GM12878 (cell line): ENCODE results near the gene SLC22A7. TPM values are rescaled to one million over a fixed set of nuclear protein-coding genes. Genes with fewer than 3 reads are reported as not detected.

Experiments used
- ATAC-seq: fragments of 200-7000 bp; cut with Tn5 transposase; 3 replicates; pipeline ENCODE4 v1.9.1; 2020; ENCODE audit warnings: mild to moderate bottlenecking, moderate library complexity
- BruUV-seq: library from RNA; stranded (reverse); fragments of 400-500 nt; replicated peaks from 2 replicates; lab custom pipeline; 2021; lab: Mats Ljungman, UMichigan
- CTCF ChIA-PET: fragments of 300-600 bp; sonication (Branson Sonifier 250); formaldehyde crosslinking; extraction: SDS; loops from one replicate; lab custom pipeline; 2021; ENCODE audit warnings: inconsistent platforms; lab: Yijun Ruan, JAX
- POLR2A ChIA-PET: fragments of 350-600 bp; formaldehyde crosslinking; extraction: SDS; loops from one replicate; lab custom pipeline; 2021; ENCODE audit warnings: inconsistent platforms; lab: Charles Lee
- RAD21 ChIA-PET: fragments of 300-600 bp; sonication (Branson Sonifier 250); formaldehyde crosslinking; loops from one replicate; lab custom pipeline; 2023; ENCODE audit warnings: antibody characterized with exemption; ENCODE audit not compliant: unreplicated experiment; lab: Charles Lee
- SMC1A ChIA-PET: fragments of 300-600 bp; sonication (Branson Sonifier 250); formaldehyde crosslinking; loops from one replicate; lab custom pipeline; 2023; ENCODE audit not compliant: unreplicated experiment, uncharacterized antibody; lab: Charles Lee
- DNase-seq: peaks from one replicate; pipeline ENCODE4 v3.0.0-alpha.2; 2011; ENCODE audit warnings: low read depth, low spot score
- FAIRE-seq: peaks from 3 replicates; lab custom pipeline; 2011; peaks lifted over from hg19 to GRCh38; lab: Jason Lieb, UNC
- H2AFZ ChIP-seq: 2 replicates; pipeline ENCODE4 v1.6.0; 2011; ENCODE audit warnings: low read depth, low read length, control low read depth; ENCODE audit not compliant: control insufficient read depth
- H3K27ac ChIP-seq: 2 replicates; pipeline ENCODE4 v1.5.1; 2011; ENCODE audit warnings: control low read depth; ENCODE audit not compliant: control insufficient read depth, insufficient read depth
- H3K27me3 ChIP-seq, 2 experiments: replicated peaks in 1 of 2; 2 replicates each; pipeline versions ENCODE4 v1.6.0 to v1.6.1; 2011; ENCODE audit warnings: low read length in 1 of 2; ENCODE audit not compliant: control insufficient read depth in 2 of 2, insufficient read depth in 2 of 2
- H3K36me3 ChIP-seq, 2 experiments: 2 replicates each; pipeline ENCODE4 v1.5.1; 2011; ENCODE audit warnings: low read length in 1 of 2; ENCODE audit not compliant: control insufficient read depth in 2 of 2, insufficient read depth in 2 of 2
- H3K4me1 ChIP-seq: 2 replicates; pipeline ENCODE4 v1.6.1; 2011; ENCODE audit warnings: mild to moderate bottlenecking, low read length, moderate library complexity, mixed read lengths; ENCODE audit not compliant: control insufficient read depth, insufficient read depth
- H3K4me2 ChIP-seq: 2 replicates; pipeline ENCODE4 v1.6.0; 2011; ENCODE audit warnings: control low read depth; ENCODE audit not compliant: control insufficient read depth, insufficient read depth
- H3K4me3 ChIP-seq: fragments of 200-600 bp; sonication (generic); 2 replicates; pipeline ENCODE4 v1.5.1; 2016
- H3K79me2 ChIP-seq: 2 replicates; pipeline ENCODE4 v1.6.0; 2011; ENCODE audit warnings: low read length; ENCODE audit not compliant: control insufficient read depth, insufficient read depth
- H3K9ac ChIP-seq: 2 replicates; pipeline ENCODE4 v1.8.0; 2011; ENCODE audit warnings: low read length, control low read depth, mixed read lengths; ENCODE audit not compliant: control insufficient read depth, insufficient read depth
- H3K9me3 ChIP-seq: replicated peaks from 3 replicates; pipeline ENCODE4 v1.5.1; 2011; ENCODE audit warnings: mild to moderate bottlenecking, low read length; ENCODE audit not compliant: control insufficient read depth, insufficient read depth
- H4K20me1 ChIP-seq: 2 replicates; pipeline ENCODE4 v1.6.0; 2011; ENCODE audit not compliant: control insufficient read depth, insufficient read depth
- BCLAF1 ChIP-seq: fragments of 450-650 bp; IDR thresholded peaks from 2 replicates; pipeline ENCODE4 v1.6.1; 2017; ENCODE audit warnings: antibody characterized with exemption, mild to moderate bottlenecking, moderate library complexity
- CBFB ChIP-seq: IDR thresholded peaks from 2 replicates; pipeline ENCODE4 v1.6.1; 2016; ENCODE audit warnings: antibody characterized with exemption, low read depth
- CBX3 ChIP-seq: fragments of 200-600 bp; sonication (generic); IDR thresholded peaks from 2 replicates; pipeline ENCODE4 v1.6.1; 2016; ENCODE audit warnings: low read depth, borderline replicate concordance
- CHD2 ChIP-seq: IDR thresholded peaks from 2 replicates; pipeline ENCODE4 v1.6.1; 2011; ENCODE audit warnings: low read depth, low read length, improper control_type of control experiment, borderline replicate concordance
- CREM ChIP-seq: IDR thresholded peaks from 2 replicates; pipeline ENCODE4 v1.6.1; 2014; ENCODE audit warnings: antibody characterized with exemption, low read depth
- HCFC1 ChIP-seq: fragments of 150-350 bp; IDR thresholded peaks from 2 replicates; pipeline ENCODE4 v1.6.1; 2014; ENCODE audit warnings: low read length
- IKZF1 ChIP-seq: fragments of 450-650 bp; conservative IDR thresholded peaks from 2 replicates; pipeline ENCODE4 v1.6.1; 2017; ENCODE audit warnings: antibody characterized with exemption, mild to moderate bottlenecking
- IKZF2 ChIP-seq, 2 experiments: fragments of 450-650 bp; IDR thresholded peaks; 2 replicates each; pipeline ENCODE4 v1.6.1; 2017; ENCODE audit warnings: mild to moderate bottlenecking in 2 of 2, moderate library complexity in 2 of 2
- MYB ChIP-seq: fragments of 150-350 bp; IDR thresholded peaks from 2 replicates; pipeline ENCODE4 v1.6.1; 2014; ENCODE audit warnings: mild to moderate bottlenecking, low read depth, low read length, borderline replicate concordance
- NR2F1 ChIP-seq: fragments of 450-650 bp; conservative IDR thresholded peaks from 2 replicates; pipeline ENCODE4 v1.6.1; 2017; ENCODE audit warnings: mild to moderate bottlenecking
- SP1 ChIP-seq: IDR thresholded peaks from one replicate; pipeline ENCODE4 v1.6.1; 2011; ENCODE audit warnings: low read depth, low read length
- TCF7 ChIP-seq: IDR thresholded peaks from 2 replicates; pipeline ENCODE4 v1.6.1; 2014; ENCODE audit warnings: antibody characterized with exemption, borderline replicate concordance
- YY1 ChIP-seq: IDR thresholded peaks from 2 replicates; pipeline ENCODE4 v1.6.1; 2011; ENCODE audit warnings: low read depth, mild to moderate bottlenecking, low read length
- ZBED1 ChIP-seq: IDR thresholded peaks from 2 replicates; pipeline ENCODE4 v1.6.1; 2016; ENCODE audit warnings: borderline replicate concordance
- ZNF207 ChIP-seq: fragments of 450-650 bp; IDR thresholded peaks from 2 replicates; pipeline ENCODE4 v1.6.1; 2014; ENCODE audit warnings: antibody characterized with exemption, mild to moderate bottlenecking, borderline replicate concordance
- ZNF592 ChIP-seq: fragments of 450-650 bp; IDR thresholded peaks from 2 replicates; pipeline ENCODE4 v1.6.1; 2017; ENCODE audit warnings: mild to moderate bottlenecking, moderate library complexity
- WGBS: methylation state at CpG from one replicate; pipeline ENCODE4 v1.1.6; 2016; ENCODE audit warnings: low lambda C conversion rate; ENCODE audit not compliant: insufficient replicate concordance, insufficient coverage; ENCODE audit errors: missing lambda C conversion rate; 5-methylcytosine and 5-hydroxymethylcytosine counted together
- in situ Hi-C: fragments of 300-500 bp; cut with MboI; formaldehyde crosslinking; loops from 9 replicates; pipeline ENCODE4 v1.14.3; 2018; ENCODE audit warnings: mixed read lengths
- intact Hi-C: fragments of 100-400 bp; cut with micrococcal nuclease; formaldehyde crosslinking; loops from one replicate; pipeline ENCODE4 v1.14.2; 2022; ENCODE audit not compliant: unreplicated experiment
- polyA plus RNA-seq, 11 experiments: library from polyadenylated mRNA; depleted of rRNA in 4 of 11; unstranded in 6 of 11; stranded (reverse) in 5 of 11; fragments of >200 nt; fragmentation: Nextera tagmentation in 4 of 11; fragmentation: Illumina TruSeq in 1 of 11; extraction: Ambion mirVana in 4 of 11; extraction: Trizol in 1 of 11; gene quantifications; 1 replicate in 1 of 11; 2 replicates in 10 of 11; pipeline versions ENCODE4 v1.2.1 to v1.2.3, GENCODE V29; 2011 to 2016; ENCODE audit warnings: inconsistent platforms in 2 of 11, missing spikeins in 2 of 11, low read depth in 1 of 11
- total RNA-seq, 4 experiments: library from RNA; depleted of rRNA in 3 of 4; stranded (reverse); fragments of >200 nt in 3 of 4; fragmentation: Illumina TruSeq in 1 of 4; extraction: Trizol in 1 of 4; gene quantifications; 2 replicates each; pipeline versions ENCODE4 v1.2.1 to v1.2.3, GENCODE V29; 2013 to 2021
- TF ChIP-seq, protein P1 (sequence below): fragments of 450-650 bp; IDR thresholded peaks from 2 replicates; pipeline ENCODE4 v1.6.1; 2016; ENCODE audit warnings: mild to moderate bottlenecking
- TF ChIP-seq, protein P2 (sequence below): IDR thresholded peaks from 2 replicates; pipeline ENCODE4 v1.6.1; 2012; ENCODE audit warnings: low read depth, low read length, improper control_type of control experiment

The SLC22A7 gene
- total and polyA plus RNA-seq, 10 of the 15 experiments (the other 5 are each of a cell fraction or from before 2014, with no cell fraction given), result 0.08 to 0.31 TPM; not detected in 8

GRCh38 chr6:43283905-43284304 lies 14.2 kb upstream of the SLC22A7 start:
- 65% methylated on average over 18 of the region's 27 CpGs for WGBS
- no TSS peak for BruUV-seq
- no peaks in the 10 kb centered on the region for H3K4me1 ChIP-seq
- FAIRE-seq (no peak), ATAC-seq (no peak), DNase-seq (no peak)
- H3K36me3 ChIP-seq, result no peaks in the 10 kb centered on the region
- intact Hi-C loops (no loop called here), in situ Hi-C loops (no loop called here)
- H3K4me2 ChIP-seq, result no peak overlapping the region
- no peak overlapping the region for H3K4me3 ChIP-seq
- CTCF ChIA-PET, result no interaction called here
- H3K27ac ChIP-seq, result no peak overlapping the region
- POLR2A ChIA-PET, result no interaction called here
- RAD21 ChIA-PET, result no interaction called here
- H3K27me3 ChIP-seq, result peaks cover 0 to 2% of the 10 kb centered on the region in 2 experiments; a peak in 3 of 4 replicates
- H3K9me3 ChIP-seq, result no peaks in the 10 kb centered on the region
- no peaks in the 10 kb centered on the region for H4K20me1 ChIP-seq
- H2AFZ ChIP-seq, result no peak overlapping the region
- SMC1A ChIA-PET, result no interaction called here
- no peaks in the 10 kb centered on the region for H3K79me2 ChIP-seq
- no peak overlapping the region for H3K9ac ChIP-seq
- TF ChIP-seq NR2F1 (no peak), SP1 (no peak), CREM (no peak), CBX3 (no peak), CHD2 (no peak), BCLAF1 (no peak), ZBED1 (no peak), CBFB (no peak), ZNF207 (no peak), ZNF592 (no peak), YY1 (no peak), IKZF2 (IDR thresholded peaks at IDR 0.05) (no peak), HCFC1 (no peak), MYB (no peak), TCF7 (no peak), IKZF1 (no peak)
- TF ChIP-seq, protein P1, sequence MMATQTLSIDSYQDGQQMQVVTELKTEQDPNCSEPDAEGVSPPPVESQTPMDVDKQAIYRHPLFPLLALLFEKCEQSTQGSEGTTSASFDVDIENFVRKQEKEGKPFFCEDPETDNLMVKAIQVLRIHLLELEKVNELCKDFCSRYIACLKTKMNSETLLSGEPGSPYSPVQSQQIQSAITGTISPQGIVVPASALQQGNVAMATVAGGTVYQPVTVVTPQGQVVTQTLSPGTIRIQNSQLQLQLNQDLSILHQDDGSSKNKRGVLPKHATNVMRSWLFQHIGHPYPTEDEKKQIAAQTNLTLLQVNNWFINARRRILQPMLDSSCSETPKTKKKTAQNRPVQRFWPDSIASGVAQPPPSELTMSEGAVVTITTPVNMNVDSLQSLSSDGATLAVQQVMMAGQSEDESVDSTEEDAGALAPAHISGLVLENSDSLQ, result no peak
- TF ChIP-seq, protein P2, sequence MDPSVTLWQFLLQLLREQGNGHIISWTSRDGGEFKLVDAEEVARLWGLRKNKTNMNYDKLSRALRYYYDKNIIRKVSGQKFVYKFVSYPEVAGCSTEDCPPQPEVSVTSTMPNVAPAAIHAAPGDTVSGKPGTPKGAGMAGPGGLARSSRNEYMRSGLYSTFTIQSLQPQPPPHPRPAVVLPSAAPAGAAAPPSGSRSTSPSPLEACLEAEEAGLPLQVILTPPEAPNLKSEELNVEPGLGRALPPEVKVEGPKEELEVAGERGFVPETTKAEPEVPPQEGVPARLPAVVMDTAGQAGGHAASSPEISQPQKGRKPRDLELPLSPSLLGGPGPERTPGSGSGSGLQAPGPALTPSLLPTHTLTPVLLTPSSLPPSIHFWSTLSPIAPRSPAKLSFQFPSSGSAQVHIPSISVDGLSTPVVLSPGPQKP, result no peak
